ENCODE measurements around the gene PRPF40A.
A peak's percentile ranks its signal among the peaks of the same experiment; 100 is the strongest.

DNA sequence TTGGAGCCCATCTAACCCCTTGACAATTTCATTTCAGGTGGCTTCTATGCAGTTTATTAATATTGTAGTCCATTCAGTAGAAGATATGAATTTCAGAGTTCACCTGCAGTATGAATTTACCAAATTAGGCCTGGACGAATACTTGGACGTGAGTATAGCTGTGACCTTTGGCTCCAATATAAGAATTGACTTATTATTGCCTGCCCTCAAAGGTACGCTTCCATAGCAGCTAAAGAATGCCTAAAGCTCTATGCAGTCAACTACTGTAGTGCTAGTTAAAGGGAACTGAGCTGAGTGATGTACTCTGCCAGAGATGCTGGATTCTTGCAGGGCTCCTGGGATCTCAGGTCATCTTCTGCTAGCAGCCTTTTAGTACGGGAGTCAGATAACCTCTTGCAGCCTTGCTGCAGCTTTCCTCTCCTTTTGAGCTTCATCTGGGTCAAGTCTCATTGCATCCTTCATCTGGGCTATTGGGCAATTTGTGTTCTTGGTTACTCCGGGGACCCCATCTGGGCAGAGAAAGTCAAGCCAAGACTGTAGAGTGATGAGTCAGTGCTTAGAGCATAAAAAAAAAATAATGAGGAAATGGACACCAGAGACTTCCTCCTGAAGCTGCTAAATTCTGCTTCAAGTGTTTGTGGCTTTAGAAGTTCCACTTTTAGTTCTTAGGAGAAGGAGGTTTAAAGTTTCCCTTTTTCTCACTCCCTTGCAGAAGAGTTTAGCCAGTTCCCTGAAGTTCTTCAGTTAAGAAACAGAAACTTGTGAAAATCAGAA, 105.6 kb downstream of the PRPF40A start:
- TF ChIP-seq POLR2AphosphoS5 (IDR thresholded peaks at IDR 0.05; ENCODE audit: low read length) = no peak
- no peak for TF ChIP-seq JUND (IDR thresholded peaks at IDR 0.05; ENCODE audit: low read depth, low read length)
- peak; percentile 5; the same call in 1 of the 2 replicates for TF ChIP-seq SMC3 (IDR thresholded peaks at IDR 0.05; ENCODE audit: borderline replicate concordance, low read length)
- TF ChIP-seq ZZZ3 (IDR thresholded peaks at IDR 0.05; ENCODE audit: control insufficient read depth, insufficient read length, low read depth) = no peak
- no peak for TF ChIP-seq RAD21 (IDR thresholded peaks at IDR 0.05; ENCODE audit: insufficient read depth, low read depth, low read length)
- TF ChIP-seq, protein P1, sequence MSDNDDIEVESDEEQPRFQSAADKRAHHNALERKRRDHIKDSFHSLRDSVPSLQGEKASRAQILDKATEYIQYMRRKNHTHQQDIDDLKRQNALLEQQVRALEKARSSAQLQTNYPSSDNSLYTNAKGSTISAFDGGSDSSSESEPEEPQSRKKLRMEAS (IDR thresholded peaks at IDR 0.05; ENCODE audit: low read depth, low read length) = no peak
- TF ChIP-seq LARP7 (IDR thresholded peaks at IDR 0.05) = no peak

Data from GM12878 (cell line).